Smooth muscle cell (in vitro differentiated cells): ENCODE results near the gene MYO16. TPM values are rescaled to one million over a fixed set of nuclear protein-coding genes. Genes with fewer than 3 reads are reported as not detected.

Experiments
- DNase-seq: peaks from one replicate; lab custom pipeline; 2025; ENCODE audit not compliant: unreplicated experiment; lab: John Stamatoyannopoulos, UW
- H2AFZ ChIP-seq: fragments of 200-600 bp; sonication (generic); 2 replicates; pipeline ENCODE4 v1.6.0; 2016; ENCODE audit warnings: antibody characterized with exemption, low read depth, mild to moderate bottlenecking
- H3F3A ChIP-seq: fragments of 200-600 bp; sonication (generic); 2 replicates; pipeline ENCODE4 v1.6.0; 2017; ENCODE audit warnings: antibody characterized with exemption, low read depth
- H3K27ac ChIP-seq: fragments of 200-600 bp; sonication (generic); 2 replicates; pipeline ENCODE4 v1.5.1; 2016; ENCODE audit warnings: low read depth, mild to moderate bottlenecking
- H3K27me3 ChIP-seq: fragments of 200-600 bp; sonication (generic); 2 replicates; pipeline ENCODE4 v1.6.1; 2016; ENCODE audit warnings: low read depth, mild to moderate bottlenecking
- H3K36me3 ChIP-seq: fragments of 200-600 bp; sonication (generic); 2 replicates; pipeline ENCODE4 v1.5.1; 2016; ENCODE audit warnings: low read depth
- H3K4me1 ChIP-seq: fragments of 200-600 bp; sonication (generic); 2 replicates; pipeline ENCODE4 v1.5.1; 2016; ENCODE audit warnings: low read depth
- H3K4me2 ChIP-seq: fragments of 200-600 bp; sonication (generic); 2 replicates; pipeline ENCODE4 v1.6.0; 2016; ENCODE audit warnings: mild to moderate bottlenecking
- H3K4me3 ChIP-seq: fragments of 200-600 bp; sonication (generic); 2 replicates; pipeline ENCODE4 v1.5.1; 2016; ENCODE audit warnings: mild to moderate bottlenecking
- H3K79me2 ChIP-seq: fragments of 200-600 bp; sonication (generic); 2 replicates; pipeline ENCODE4 v1.6.0; 2016; ENCODE audit warnings: low read depth, mild to moderate bottlenecking
- H3K9ac ChIP-seq: fragments of 200-600 bp; sonication (generic); 2 replicates; pipeline ENCODE4 v1.6.0; 2016; ENCODE audit warnings: low read depth
- H3K9me3 ChIP-seq: fragments of 200-600 bp; sonication (generic); replicated peaks from 2 replicates; pipeline ENCODE4 v1.5.1; 2016; ENCODE audit warnings: low read depth
- H4K20me1 ChIP-seq: fragments of 200-600 bp; sonication (generic); 2 replicates; pipeline ENCODE4 v1.6.0; 2016; ENCODE audit warnings: low read depth
- WGBS: methylation state at CpG from one replicate; pipeline ENCODE4 v1.1.7; 2016; ENCODE audit warnings: low lambda C conversion rate; 5-methylcytosine and 5-hydroxymethylcytosine counted together
- polyA plus RNA-seq: library from polyadenylated mRNA; unstranded; fragments of >200 nt; fragmentation: Nextera tagmentation; extraction: Ambion mirVana; gene quantifications from 2 replicates; pipeline ENCODE4 v1.2.1, GENCODE V29; 2016
- total RNA-seq: library from RNA; depleted of rRNA; stranded (reverse); fragments of >200 nt; gene quantifications from 2 replicates; pipeline ENCODE4 v1.2.3, GENCODE V29; 2014
- TF ChIP-seq, protein P1 (sequence below): fragments of 200-600 bp; sonication (generic); IDR thresholded peaks from 2 replicates; pipeline ENCODE4 v1.5.1; 2017; ENCODE audit warnings: borderline replicate concordance, mild to moderate bottlenecking, antibody characterized with exemption; ENCODE audit not compliant: insufficient read depth, poor library complexity, severe bottlenecking

The MYO16 gene
- total and polyA plus RNA-seq, 2 experiments from 2014 or later = not detected

DNA sequence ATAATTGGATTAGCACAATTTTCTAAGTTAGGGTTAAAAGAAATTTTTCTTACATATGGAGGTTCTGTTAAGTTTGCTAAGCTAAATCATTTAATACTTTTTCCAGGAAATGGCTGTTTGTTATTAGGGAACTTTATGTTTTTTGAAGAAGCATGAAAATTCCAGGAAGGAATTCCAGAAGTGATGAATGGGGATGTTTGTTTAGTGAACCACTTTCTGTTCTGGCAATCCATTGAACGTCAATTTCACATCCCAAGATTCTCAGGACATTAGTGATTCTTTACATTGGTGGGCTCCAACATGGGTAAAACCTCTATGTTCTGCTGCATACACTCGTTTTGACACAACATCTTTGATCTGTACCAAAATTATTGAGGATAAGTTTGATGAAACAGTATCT lies 622.5 kb downstream of the MYO16 start:
- H3K27ac ChIP-seq = no peak overlapping the region
- DNase-seq = no peak
- no peaks in the 10 kb centered on the region for H3K27me3 ChIP-seq
- H3K36me3 ChIP-seq = no peaks in the 10 kb centered on the region
- 65% methylated on average over 2 of the region's 2 CpGs for WGBS
- H3K79me2 ChIP-seq = no peaks in the 10 kb centered on the region
- H3K9ac ChIP-seq = no peak overlapping the region
- no peak overlapping the region for H2AFZ ChIP-seq
- no peaks in the 10 kb centered on the region for H3K9me3 ChIP-seq
- H3F3A ChIP-seq = no peaks in the 10 kb centered on the region
- TF ChIP-seq, protein P1, sequence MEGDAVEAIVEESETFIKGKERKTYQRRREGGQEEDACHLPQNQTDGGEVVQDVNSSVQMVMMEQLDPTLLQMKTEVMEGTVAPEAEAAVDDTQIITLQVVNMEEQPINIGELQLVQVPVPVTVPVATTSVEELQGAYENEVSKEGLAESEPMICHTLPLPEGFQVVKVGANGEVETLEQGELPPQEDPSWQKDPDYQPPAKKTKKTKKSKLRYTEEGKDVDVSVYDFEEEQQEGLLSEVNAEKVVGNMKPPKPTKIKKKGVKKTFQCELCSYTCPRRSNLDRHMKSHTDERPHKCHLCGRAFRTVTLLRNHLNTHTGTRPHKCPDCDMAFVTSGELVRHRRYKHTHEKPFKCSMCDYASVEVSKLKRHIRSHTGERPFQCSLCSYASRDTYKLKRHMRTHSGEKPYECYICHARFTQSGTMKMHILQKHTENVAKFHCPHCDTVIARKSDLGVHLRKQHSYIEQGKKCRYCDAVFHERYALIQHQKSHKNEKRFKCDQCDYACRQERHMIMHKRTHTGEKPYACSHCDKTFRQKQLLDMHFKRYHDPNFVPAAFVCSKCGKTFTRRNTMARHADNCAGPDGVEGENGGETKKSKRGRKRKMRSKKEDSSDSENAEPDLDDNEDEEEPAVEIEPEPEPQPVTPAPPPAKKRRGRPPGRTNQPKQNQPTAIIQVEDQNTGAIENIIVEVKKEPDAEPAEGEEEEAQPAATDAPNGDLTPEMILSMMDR = no peak
- H3K4me3 ChIP-seq = no peak overlapping the region
- no peaks in the 10 kb centered on the region for H4K20me1 ChIP-seq
- no peak overlapping the region for H3K4me2 ChIP-seq
- H3K4me1 ChIP-seq = no peaks in the 10 kb centered on the region

DNA sequence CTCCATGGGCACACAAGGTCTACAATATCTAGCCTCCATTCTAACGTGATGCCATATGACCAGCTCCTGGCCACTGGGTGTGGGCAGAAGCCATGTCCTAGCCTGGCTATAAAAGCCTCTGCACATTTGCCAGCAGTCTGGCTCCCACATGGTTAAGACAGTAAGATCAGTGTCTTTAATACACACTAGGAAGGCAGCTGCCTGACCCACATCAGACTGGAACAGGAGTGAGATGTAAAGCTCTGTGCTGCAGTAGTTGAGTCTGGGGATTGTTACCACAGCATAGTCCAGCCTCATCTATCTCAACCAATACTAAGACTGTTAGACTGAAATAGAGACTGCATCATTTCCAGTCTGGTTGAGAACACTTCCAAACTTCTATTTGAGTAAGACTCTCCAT lies 623.9 kb downstream of the MYO16 start:
- TF ChIP-seq, protein P1 = no peak
- Histone ChIP-seq H3K27ac (no peak overlapping the region), H3K79me2 (no peaks in the 10 kb centered on the region), H3K4me3 (no peak overlapping the region), H3K4me2 (no peak overlapping the region), H4K20me1 (no peaks in the 10 kb centered on the region), H3K9me3 (no peaks in the 10 kb centered on the region), H2AFZ (no peak overlapping the region), H3F3A (no peaks in the 10 kb centered on the region), H3K27me3 (no peaks in the 10 kb centered on the region), H3K9ac (no peak overlapping the region), H3K36me3 (no peaks in the 10 kb centered on the region), H3K4me1 (no peaks in the 10 kb centered on the region)
- 94% methylated on average over 1 of the region's 1 CpG for WGBS
- no peak for DNase-seq

DNA sequence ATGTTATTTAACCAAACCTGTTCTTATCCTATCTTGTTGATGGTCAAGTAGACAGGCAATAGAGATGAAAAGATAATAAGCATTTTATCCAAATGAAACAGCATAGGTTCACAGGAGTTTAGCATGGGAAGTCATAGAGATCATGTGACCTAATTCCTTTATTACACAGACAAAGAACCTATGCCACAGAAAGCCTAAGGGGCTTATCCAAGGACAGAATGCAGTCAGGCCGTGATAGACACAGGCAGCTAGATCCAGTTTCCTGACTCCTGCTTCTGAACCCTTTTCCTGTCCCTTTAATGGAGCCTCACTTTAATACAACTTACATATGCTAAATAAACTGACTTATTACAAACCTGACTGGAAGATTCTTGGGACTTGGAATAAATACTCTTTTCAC lies 624.9 kb downstream of the MYO16 start:
- no peak overlapping the region for H3K9ac ChIP-seq

More for the DNA sequence above, 624.9 kb downstream of the MYO16 start:
- Histone ChIP-seq H3K79me2 (no peaks in the 10 kb centered on the region), H3K9me3 (no peaks in the 10 kb centered on the region), H3K4me2 (no peak overlapping the region), H3K27me3 (no peaks in the 10 kb centered on the region), H3F3A (no peaks in the 10 kb centered on the region), H3K36me3 (no peaks in the 10 kb centered on the region), H2AFZ (no peak overlapping the region), H3K4me1 (no peaks in the 10 kb centered on the region), H3K27ac (no peak overlapping the region), H3K4me3 (no peak overlapping the region), H4K20me1 (no peaks in the 10 kb centered on the region)
- no peak for DNase-seq
- TF ChIP-seq, protein P1 = no peak
- WGBS = 64% methylated on average over 1 of the region's 1 CpG
